HG02798 (cell line): Measurements from ENCODE around the gene CFAP157.
A peak's percentile ranks its signal among the peaks of the same experiment; 100 is the strongest.

Experiments used
- ATAC-seq: cut with Tn5 transposase; IDR thresholded peaks from one replicate; pipeline ENCODE4 v1.9.1; 2021; ENCODE audit warnings: mild to moderate bottlenecking; ENCODE audit not compliant: unreplicated experiment, poor library complexity

Gene CFAP157

GRCh38 chr9:127714020-127714750 lies 7.4 kb downstream of the CFAP157 start:
- ATAC-seq: no peak

- no peak for ATAC-seq
Measured at GRCh38 chr9:127714951-127715469, 8.2 kb downstream of the CFAP157 start.

- peak; percentile 96 for ATAC-seq
Measured at GRCh38 chr9:127715470-127716337, 8.9 kb downstream of the CFAP157 start, which contains the start of the genes PTRH1 and TTC16. Gene PTRH1 (minus strand): TSS chr9:127715663. CDS start chr9:127715639, 24 bp downstream. Gene TTC16 (plus strand): TSS chr9:127716079. CDS start chr9:127716146, 67 bp downstream.

- ATAC-seq: no peak
Measured at GRCh38 chr9:127716412-127716811, 9.6 kb downstream of the CFAP157 start.

- ATAC-seq: no peak
Measured at GRCh38 chr9:127717766-127718165, 11.0 kb downstream of the CFAP157 start.

- no peak for ATAC-seq
Measured at GRCh38 chr9:127720031-127720864, 13.5 kb downstream of the CFAP157 start.

- ATAC-seq: no peak
Measured at GRCh38 chr9:127720865-127721227, 14.1 kb downstream of the CFAP157 start.

GRCh38 chr9:127721391-127721821 lies 14.6 kb downstream of the CFAP157 start:
- ATAC-seq: no peak

GRCh38 chr9:127722055-127722745 lies 15.4 kb downstream of the CFAP157 start:
- no peak for ATAC-seq

GRCh38 chr9:127723013-127723412 lies 16.2 kb downstream of the CFAP157 start:
- ATAC-seq: no peak

GRCh38 chr9:127723444-127723843 lies 16.7 kb downstream of the CFAP157 start:
- ATAC-seq: no peak

- no peak for ATAC-seq
Measured at GRCh38 chr9:127724012-127724411, 17.2 kb downstream of the CFAP157 start.

GRCh38 chr9:127726871-127727270 lies 20.1 kb downstream of the CFAP157 start:
- ATAC-seq: no peak

- no peak for ATAC-seq
Measured at GRCh38 chr9:127728808-127729207, 22.0 kb downstream of the CFAP157 start.

- ATAC-seq: no peak
Measured at GRCh38 chr9:127729522-127730256, 22.9 kb downstream of the CFAP157 start.

GRCh38 chr9:127730262-127730661 lies 23.5 kb downstream of the CFAP157 start:
- no peak for ATAC-seq

- ATAC-seq: no peak
Measured at GRCh38 chr9:127730799-127731410, 24.1 kb downstream of the CFAP157 start.

- no peak for ATAC-seq
Measured at GRCh38 chr9:127731938-127732337, 25.1 kb downstream of the CFAP157 start.

- ATAC-seq: no peak
Measured at GRCh38 chr9:127732444-127732843, 25.7 kb downstream of the CFAP157 start.
